Measurements from ENCODE around the gene ZC3H13.

- no peak for TF ChIP-seq CTCF (IDR thresholded peaks at IDR 0.05; ENCODE audit: insufficient read depth, low read length, poor library complexity, severe bottlenecking)
- no peak for TF ChIP-seq EZH2phosphoT487 (conservative IDR thresholded peaks at IDR 0.05; ENCODE audit: low read length)
Observed at GRCh38 chr13:46088821-46089562, 36.4 kb upstream of the ZC3H13 start.

All from SU-DHL-6 (cell line).